ENCODE results near the gene KLHDC8B. TPM values are rescaled to one million over a fixed set of nuclear protein-coding genes. Genes with fewer than 3 reads are reported as not detected.

The KLHDC8B gene
- total and polyA plus RNA-seq, 4 donors, result 19.4 to 32.5 (median 30.8) TPM

GRCh38 chr3:49198161-49198560 lies 26.8 kb downstream of the KLHDC8B start:
- H3K27me3 ChIP-seq (ENCODE audit: control insufficient read depth in 3 of 3, insufficient read depth in 3 of 3, low read length in 2 of 3), result peaks cover 0 to 5% (median 0%) of the 10 kb centered on the region in 3 donors
- ATAC-seq (ENCODE audit: insufficient read depth, low FRiP score) (no peak), DNase-seq (no peak)
- H3K36me3 ChIP-seq (ENCODE audit: control insufficient read depth in 4 of 4, insufficient read depth in 4 of 4, low read length in 4 of 4), result no peaks in the 10 kb centered on the region
- no peak overlapping the region for H3K27ac ChIP-seq (ENCODE audit: low read depth in 1 of 2, low read length in 1 of 2)
- H3K9ac ChIP-seq (ENCODE audit: insufficient read depth in 1 of 2, low read length in 2 of 2), result no peak overlapping the region
- H3K4me3 ChIP-seq, result no peak overlapping the region
- H3K9me3 ChIP-seq (ENCODE audit: control insufficient read depth in 4 of 4, insufficient read depth in 3 of 4, low read length in 3 of 4), result no peaks in the 10 kb centered on the region
- WGBS, 2 donors, result 83% methylated on average over 3 of the region's 3 CpGs
- H3K4me1 ChIP-seq (ENCODE audit: control insufficient read depth in 5 of 5, insufficient read depth in 5 of 5, low read length in 5 of 5), result peaks cover 0 to 5% (median 0%) of the 10 kb centered on the region in 5 donors
- TF ChIP-seq CTCF (IDR thresholded peaks at IDR 0.05; ENCODE audit: control extremely low read depth, extremely low read depth), result no peak

GRCh38 chr3:49198611-49199230 lies 27.3 kb downstream of the KLHDC8B start:
- Histone ChIP-seq H3K27me3 (ENCODE audit: control insufficient read depth in 3 of 3, insufficient read depth in 3 of 3, low read length in 2 of 3) (peaks cover 0 to 5% (median 0%) of the 10 kb centered on the region in 3 donors), H3K9me3 (ENCODE audit: control insufficient read depth in 4 of 4, insufficient read depth in 3 of 4, low read length in 3 of 4) (no peaks in the 10 kb centered on the region), H3K36me3 (ENCODE audit: control insufficient read depth in 4 of 4, insufficient read depth in 4 of 4, low read length in 4 of 4) (no peaks in the 10 kb centered on the region), H3K27ac (ENCODE audit: low read depth in 1 of 2, low read length in 1 of 2) (no peak overlapping the region), H3K9ac (ENCODE audit: insufficient read depth in 1 of 2, low read length in 2 of 2) (no peak overlapping the region), H3K4me3 (peak overlapping the region; percentile 21), H3K4me1 (ENCODE audit: control insufficient read depth in 5 of 5, insufficient read depth in 5 of 5, low read length in 5 of 5) (peaks cover 0 to 5% (median 0%) of the 10 kb centered on the region in 5 donors)
- DNase-seq (no peak), ATAC-seq (ENCODE audit: insufficient read depth, low FRiP score) (no peak)
- WGBS, 2 donors, result 68 to 87% methylated on average over 24 of the region's 24 CpGs
- no peak for TF ChIP-seq CTCF (IDR thresholded peaks at IDR 0.05; ENCODE audit: control extremely low read depth, extremely low read depth)

- DNase-seq, result peak; percentile 90 to 92 (median 91)
- Histone ChIP-seq H3K27me3 (ENCODE audit: control insufficient read depth in 3 of 3, insufficient read depth in 3 of 3, low read length in 2 of 3) (peaks cover 0 to 5% (median 0%) of the 10 kb centered on the region in 3 donors), H3K4me1 (ENCODE audit: control insufficient read depth in 5 of 5, insufficient read depth in 5 of 5, low read length in 5 of 5) (peaks cover 0 to 5% (median 0%) of the 10 kb centered on the region in 5 donors), H3K9me3 (ENCODE audit: control insufficient read depth in 4 of 4, insufficient read depth in 3 of 4, low read length in 3 of 4) (no peaks in the 10 kb centered on the region), H3K4me3 (peak overlapping the region; percentile 33), H3K36me3 (ENCODE audit: control insufficient read depth in 4 of 4, insufficient read depth in 4 of 4, low read length in 4 of 4) (no peaks in the 10 kb centered on the region), H3K27ac (ENCODE audit: low read depth in 1 of 2, low read length in 1 of 2) (peak overlapping the region; percentile 65 to 89), H3K9ac (ENCODE audit: insufficient read depth in 1 of 2, low read length in 2 of 2) (no peak overlapping the region)
- no peak for TF ChIP-seq CTCF (IDR thresholded peaks at IDR 0.05; ENCODE audit: control extremely low read depth, extremely low read depth)
- ATAC-seq (ENCODE audit: insufficient read depth, low FRiP score), result peak; percentile 73
- 21 to 40% methylated on average over 51 to 53 of the region's 53 CpGs for WGBS, 2 donors
Observed at GRCh38 chr3:49199239-49199899, 28.0 kb downstream of the KLHDC8B start.
